H9 (cell line): ENCODE measurements around the gene CARTPT. TPM values are rescaled to one million over a fixed set of nuclear protein-coding genes. Genes with fewer than 3 reads are reported as not detected.

ENCODE experiments used
- DNase-seq: peaks from one replicate; pipeline ENCODE4 v3.0.0-alpha.2; 2017
- H2AFZ ChIP-seq: one replicate; pipeline ENCODE4 v1.6.1; 2013; ENCODE audit warnings: mild to moderate bottlenecking, low read length, control low read depth, moderate library complexity
- H2AK5ac ChIP-seq: 2 replicates; pipeline ENCODE4 v1.6.1; 2013; ENCODE audit warnings: low read length, control low read depth, mixed read lengths; ENCODE audit not compliant: insufficient read length
- H2BK120ac ChIP-seq: one replicate; pipeline ENCODE4 v1.6.1; 2013; ENCODE audit warnings: low read depth, mild to moderate bottlenecking, low read length, control low read depth, inconsistent platforms; ENCODE audit not compliant: poor library complexity, severe bottlenecking
- H2BK12ac ChIP-seq: 2 replicates; pipeline ENCODE4 v1.6.1; 2013; ENCODE audit warnings: low read length, control low read depth, mixed read lengths, low read depth; ENCODE audit not compliant: insufficient read length
- H2BK15ac ChIP-seq: 2 replicates; pipeline ENCODE4 v1.6.1; 2013; ENCODE audit warnings: low read depth, low read length, control low read depth
- H2BK20ac ChIP-seq: one replicate; pipeline ENCODE4 v1.6.1; 2013; ENCODE audit warnings: low read depth, mild to moderate bottlenecking, low read length, control low read depth, inconsistent platforms; ENCODE audit not compliant: poor library complexity, severe bottlenecking
- H2BK5ac ChIP-seq: 2 replicates; pipeline ENCODE4 v1.6.1; 2013; ENCODE audit warnings: low read length, control low read depth, mixed read lengths; ENCODE audit not compliant: insufficient read length
- H3K14ac ChIP-seq: 2 replicates; pipeline ENCODE4 v1.6.1; 2013; ENCODE audit warnings: low read length, control low read depth; ENCODE audit not compliant: insufficient read depth
- H3K18ac ChIP-seq: 2 replicates; pipeline ENCODE4 v1.6.1; 2013; ENCODE audit warnings: low read depth, mild to moderate bottlenecking, mixed read lengths, low read length, control low read depth; ENCODE audit not compliant: insufficient read length
- H3K23ac ChIP-seq: 2 replicates; pipeline ENCODE4 v1.6.1; 2013; ENCODE audit warnings: low read length, control low read depth, mixed read lengths, low read depth; ENCODE audit not compliant: insufficient read length
- H3K23me2 ChIP-seq: 2 replicates; pipeline ENCODE4 v1.6.1; 2013; ENCODE audit warnings: low read depth, mild to moderate bottlenecking, mixed read lengths, low read length, control low read depth; ENCODE audit not compliant: insufficient read length, poor library complexity, severe bottlenecking
- H3K27ac ChIP-seq: 2 replicates; pipeline ENCODE4 v1.5.1; 2013; ENCODE audit warnings: low read length, control low read depth, mixed read lengths, low read depth; ENCODE audit not compliant: insufficient read length
- H3K27me3 ChIP-seq: 2 replicates; pipeline ENCODE4 v1.6.1; 2013; ENCODE audit warnings: low read length, control low read depth, inconsistent platforms; ENCODE audit not compliant: insufficient read depth
- H3K4ac ChIP-seq: 2 replicates; pipeline ENCODE4 v1.6.1; 2013; ENCODE audit warnings: low read depth, mild to moderate bottlenecking, control low read depth, inconsistent platforms, low read length, moderate library complexity
- H3K4me1 ChIP-seq: 2 replicates; pipeline ENCODE4 v1.6.1; 2013; ENCODE audit warnings: low read length, control low read depth, inconsistent platforms; ENCODE audit not compliant: insufficient read depth
- H3K4me2 ChIP-seq: 2 replicates; pipeline ENCODE4 v1.6.1; 2013; ENCODE audit warnings: low read length, control low read depth, mixed read lengths; ENCODE audit not compliant: insufficient read length, insufficient read depth
- H3K56ac ChIP-seq: 2 replicates; pipeline ENCODE4 v1.6.1; 2013; ENCODE audit warnings: low read depth, mild to moderate bottlenecking, mixed read lengths, low read length, control low read depth; ENCODE audit not compliant: insufficient read length
- H3K79me1 ChIP-seq: 2 replicates; pipeline ENCODE4 v1.6.1; 2013; ENCODE audit warnings: low read depth, mild to moderate bottlenecking, moderate library complexity, low read length, control low read depth, inconsistent platforms; ENCODE audit not compliant: insufficient read depth, poor library complexity, severe bottlenecking
- H3K79me2 ChIP-seq: 2 replicates; pipeline ENCODE4 v1.6.1; 2013; ENCODE audit warnings: low read length, control low read depth, inconsistent platforms; ENCODE audit not compliant: insufficient read depth
- H3K9ac ChIP-seq: 2 replicates; pipeline ENCODE4 v1.6.1; 2013; ENCODE audit warnings: low read length, control low read depth, mixed read lengths; ENCODE audit not compliant: insufficient read length; ENCODE audit errors: extremely low read depth
- H3K9me3 ChIP-seq: one replicate; pipeline ENCODE4 v1.6.1; 2013; ENCODE audit warnings: low read depth, low read length, inconsistent platforms; ENCODE audit not compliant: control insufficient read depth
- H3T11ph ChIP-seq: one replicate; pipeline ENCODE4 v1.6.1; 2013; ENCODE audit warnings: mild to moderate bottlenecking, low read length, control low read depth, inconsistent platforms
- H4K20me1 ChIP-seq: one replicate; pipeline ENCODE4 v1.6.1; 2013; ENCODE audit not compliant: control insufficient read depth, insufficient read length, insufficient read depth
- H4K5ac ChIP-seq: 2 replicates; pipeline ENCODE4 v1.6.1; 2013; ENCODE audit warnings: low read depth, mild to moderate bottlenecking, mixed read lengths, low read length, control low read depth; ENCODE audit not compliant: insufficient read length
- H4K8ac ChIP-seq: replicated peaks from 2 replicates; pipeline ENCODE4 v1.6.1; 2013; ENCODE audit warnings: low read length, control low read depth, mixed read lengths, low read depth; ENCODE audit not compliant: insufficient read length
- H4K91ac ChIP-seq: 2 replicates; pipeline ENCODE4 v1.6.1; 2013; ENCODE audit warnings: low read depth, mild to moderate bottlenecking, moderate library complexity, mixed read lengths, low read length, control low read depth; ENCODE audit not compliant: insufficient read length
- H3K27ac Mint-ChIP-seq, 3 experiments: 2 replicates in 2 of 3; 3 replicates in 1 of 3; pipeline ENCODE4 v1.8.0; 2020 to 2021; ENCODE audit warnings: mixed read lengths in 3 of 3, mild to moderate bottlenecking in 1 of 3, moderate library complexity in 1 of 3
- H3K27me3 Mint-ChIP-seq: 2 replicates; pipeline ENCODE4 v1.8.0; 2021; ENCODE audit warnings: low read depth, mild to moderate bottlenecking, moderate library complexity, mixed read lengths
- H3K36me3 Mint-ChIP-seq, 3 experiments: 2 replicates in 2 of 3; 3 replicates in 1 of 3; pipeline ENCODE4 v1.8.0; 2020 to 2021; ENCODE audit warnings: low read depth in 3 of 3, mixed read lengths in 3 of 3; ENCODE audit not compliant: insufficient read depth in 1 of 3
- H3K4me1 Mint-ChIP-seq, 2 experiments: 2 replicates each; pipeline ENCODE4 v1.8.0; 2020; ENCODE audit warnings: mixed read lengths in 2 of 2
- H3K4me3 Mint-ChIP-seq, 2 experiments: 2 replicates in 1 of 2; 3 replicates in 1 of 2; pipeline ENCODE4 v1.8.0; 2020 to 2021; ENCODE audit warnings: mild to moderate bottlenecking in 2 of 2, mixed read lengths in 2 of 2, moderate library complexity in 1 of 2
- H3K9me3 Mint-ChIP-seq, 2 experiments: 2 replicates in 1 of 2; 3 replicates in 1 of 2; pipeline ENCODE4 v1.8.0; 2020; ENCODE audit warnings: mild to moderate bottlenecking in 2 of 2, mixed read lengths in 2 of 2, moderate library complexity in 1 of 2
- WGBS: extraction: QIAGEN DNeasy Blood & Tissue Kit; methylation state at CpG from one replicate; pipeline ENCODE4 v1.1.7; 2013; ENCODE audit warnings: missing lambda C conversion rate, low lambda C conversion rate, mixed read lengths; ENCODE audit not compliant: insufficient read length; ENCODE audit errors: extremely low coverage; 5-methylcytosine and 5-hydroxymethylcytosine counted together
- total RNA-seq: library from RNA; stranded (reverse); gene quantifications from 2 replicates; pipeline ENCODE4 v1.2.1, GENCODE V29; 2021
- TF ChIP-seq, protein P1 (sequence below): fragments of 200-600 bp; sonication (generic); conservative IDR thresholded peaks from 3 replicates; pipeline ENCODE4 v1.8.0; 2021; ENCODE audit warnings: antibody characterized with exemption, mild to moderate bottlenecking

The CARTPT gene
- total RNA-seq, 1 experiment from 2014 or later = not detected

DNA sequence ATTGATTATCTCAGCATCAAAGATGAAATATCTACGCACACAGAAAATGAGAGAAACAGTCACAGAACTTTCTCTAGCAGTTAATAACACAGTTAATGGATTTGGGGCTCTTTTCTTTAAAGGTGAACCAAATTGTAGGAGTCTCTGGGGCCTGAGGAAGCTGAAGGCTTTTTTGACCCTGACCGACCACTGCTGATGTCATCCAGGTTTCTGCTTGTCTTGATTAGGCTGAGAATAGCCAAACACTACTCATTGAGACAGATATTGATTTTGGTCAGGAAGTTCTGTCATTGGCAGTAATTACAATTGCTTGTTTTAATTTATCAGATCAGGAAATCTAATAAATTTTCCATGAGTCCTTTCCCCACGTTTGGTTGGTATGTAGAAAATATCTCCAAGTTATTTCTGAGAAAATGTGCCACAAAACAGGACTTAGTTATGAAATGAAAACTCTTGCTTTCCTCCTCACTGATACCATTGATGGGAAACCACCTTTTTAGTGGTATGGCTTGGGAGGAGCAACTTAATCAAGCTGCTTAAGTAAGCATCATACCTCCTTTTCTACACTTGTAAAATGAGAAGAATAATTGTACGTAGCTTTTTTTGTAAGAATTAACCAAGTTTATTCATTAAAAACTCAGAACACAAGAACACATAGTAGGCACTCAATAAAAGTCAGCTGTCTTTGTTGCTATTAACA lies 19.7 kb downstream of the CARTPT start:
- no peak overlapping the region for H3K23ac ChIP-seq
- H2AFZ ChIP-seq = no peak overlapping the region
- no peak overlapping the region for H2BK5ac ChIP-seq
- no peak overlapping the region for H3K4me2 ChIP-seq
- no peaks in the 10 kb centered on the region; the same call in 1 of the 2 replicates for H3K27me3 Mint-ChIP-seq
- no peak for DNase-seq
- H3K9me3 Mint-ChIP-seq = 0 out of 5 replicates have a peak, but pooled peaks cover 3 to 5% of the 10 kb centered on the region in 2 experiments
- no peak overlapping the region for H3K27ac ChIP-seq
- H3K18ac ChIP-seq = no peak overlapping the region
- H3K9ac ChIP-seq = no peak overlapping the region
- H3K4me1 Mint-ChIP-seq = peaks cover 6% of the 10 kb centered on the region in 2 experiments
- H2BK12ac ChIP-seq = no peak overlapping the region
- H2BK15ac ChIP-seq = no peak overlapping the region
- no peaks in the 10 kb centered on the region for H3K4me1 ChIP-seq
- no peak overlapping the region for H4K91ac ChIP-seq
- H3K9me3 ChIP-seq = no peaks in the 10 kb centered on the region
- H3K36me3 Mint-ChIP-seq = peaks cover 0 to 4% (median 0%) of the 10 kb centered on the region in 3 experiments; a peak in 1 of 7 replicates
- H3K4me3 Mint-ChIP-seq = no peak overlapping the region
- no peak overlapping the region for H3K56ac ChIP-seq
- H3K23me2 ChIP-seq = no peaks in the 10 kb centered on the region
- no peak overlapping the region for H3K14ac ChIP-seq
- no CpG with 5 or more reads among the region's 4 CpGs for WGBS
- no peak overlapping the region for H3T11ph ChIP-seq
- no peak overlapping the region for H3K27ac Mint-ChIP-seq
- no peak overlapping the region for H2BK120ac ChIP-seq
- no peak overlapping the region for H2AK5ac ChIP-seq
- no peak overlapping the region for H4K8ac ChIP-seq
- no peak overlapping the region for H4K5ac ChIP-seq
- H3K79me1 ChIP-seq = no peaks in the 10 kb centered on the region
- no peak overlapping the region for H3K4ac ChIP-seq
- no peak overlapping the region for H2BK20ac ChIP-seq
- H3K27me3 ChIP-seq = no peaks in the 10 kb centered on the region
- TF ChIP-seq, protein P1, sequence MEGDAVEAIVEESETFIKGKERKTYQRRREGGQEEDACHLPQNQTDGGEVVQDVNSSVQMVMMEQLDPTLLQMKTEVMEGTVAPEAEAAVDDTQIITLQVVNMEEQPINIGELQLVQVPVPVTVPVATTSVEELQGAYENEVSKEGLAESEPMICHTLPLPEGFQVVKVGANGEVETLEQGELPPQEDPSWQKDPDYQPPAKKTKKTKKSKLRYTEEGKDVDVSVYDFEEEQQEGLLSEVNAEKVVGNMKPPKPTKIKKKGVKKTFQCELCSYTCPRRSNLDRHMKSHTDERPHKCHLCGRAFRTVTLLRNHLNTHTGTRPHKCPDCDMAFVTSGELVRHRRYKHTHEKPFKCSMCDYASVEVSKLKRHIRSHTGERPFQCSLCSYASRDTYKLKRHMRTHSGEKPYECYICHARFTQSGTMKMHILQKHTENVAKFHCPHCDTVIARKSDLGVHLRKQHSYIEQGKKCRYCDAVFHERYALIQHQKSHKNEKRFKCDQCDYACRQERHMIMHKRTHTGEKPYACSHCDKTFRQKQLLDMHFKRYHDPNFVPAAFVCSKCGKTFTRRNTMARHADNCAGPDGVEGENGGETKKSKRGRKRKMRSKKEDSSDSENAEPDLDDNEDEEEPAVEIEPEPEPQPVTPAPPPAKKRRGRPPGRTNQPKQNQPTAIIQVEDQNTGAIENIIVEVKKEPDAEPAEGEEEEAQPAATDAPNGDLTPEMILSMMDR = no peak
- H4K20me1 ChIP-seq = no peaks in the 10 kb centered on the region
- no peaks in the 10 kb centered on the region for H3K79me2 ChIP-seq
